Measurements from ENCODE around the gene ATXN10. TPM values are rescaled to one million over a fixed set of nuclear protein-coding genes. Genes with fewer than 3 reads are reported as not detected.

Gene ATXN10
- total and polyA plus RNA-seq, 10 of the 15 experiments (the other 5 are each of a cell fraction or from before 2014, with no cell fraction given): 29.2 to 249 (median 146) TPM

DNA sequence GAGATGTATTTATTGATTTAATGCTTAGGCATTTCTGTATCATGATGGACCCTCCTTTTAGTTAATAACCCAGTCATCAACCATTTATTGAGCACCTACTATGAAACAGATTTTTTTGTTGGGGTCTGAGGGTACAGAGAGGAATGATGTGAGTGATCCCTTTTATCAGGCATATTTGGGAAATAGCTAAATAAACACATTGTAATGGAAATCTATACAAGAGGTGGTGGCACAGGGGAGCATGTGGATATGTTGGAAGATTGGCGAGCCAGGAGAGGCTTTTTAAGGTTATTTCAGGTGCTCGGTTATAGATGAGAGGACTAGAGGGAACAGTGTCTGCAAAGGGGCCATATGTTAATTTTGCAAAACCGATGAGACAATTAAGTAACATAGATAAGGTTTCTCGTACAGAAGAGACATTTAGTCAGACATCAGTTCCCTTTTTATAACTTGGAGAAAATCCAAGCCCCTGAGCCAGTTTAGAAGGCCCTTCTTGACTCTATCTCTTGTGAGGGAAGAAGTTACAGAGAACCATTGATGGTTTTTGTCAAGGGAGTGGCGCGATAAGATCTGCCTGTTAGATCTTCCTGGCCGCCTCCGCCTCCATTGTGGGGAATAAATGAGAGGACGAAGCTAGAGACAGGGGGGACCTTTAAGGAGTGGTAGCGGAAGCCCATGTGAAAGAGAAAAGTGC lies 2.0 kb downstream of the ATXN10 start:
- ChIA-PET SMC1A (ENCODE audit: uncharacterized antibody, unreplicated experiment) (interaction anchor here (1.5 to 2.2 kb wide), 2 partner anchors 8 to 48 kb away, joined by 5 to 6 read pairs; no protein-coding TSS in a partner anchor), RAD21 (ENCODE audit: unreplicated experiment) (interaction anchor here (1.0 to 1.2 kb wide), 2 partner anchors 8 to 22 kb away, joined by 3 to 4 read pairs; no protein-coding TSS in a partner anchor), CTCF (interaction anchor here (0.6 to 1.2 kb wide), 2 partner anchors 10 to 189 kb away, joined by 3 to 4 read pairs; no protein-coding TSS in a partner anchor), POLR2A (no interaction called here)
- ATAC-seq: no peak
- no TSS peak for BruUV-seq (replicated peaks)
- Histone ChIP-seq H3K9ac (ENCODE audit: control insufficient read depth, insufficient read depth, low read length) (peak overlapping the region; percentile 97; the same call in 1 of the 2 replicates), H2AFZ (ENCODE audit: control insufficient read depth, low read depth, low read length) (no peak overlapping the region), H3K4me2 (ENCODE audit: control insufficient read depth, insufficient read depth) (peak overlapping the region; percentile 97), H3K36me3 (ENCODE audit: control insufficient read depth in 2 of 2, insufficient read depth in 2 of 2, low read length in 1 of 2) (peaks cover 0 to 8% of the 10 kb centered on the region in 2 experiments; a peak in 2 of 4 replicates), H4K20me1 (ENCODE audit: control insufficient read depth, insufficient read depth) (no peaks in the 10 kb centered on the region), H3K27ac (ENCODE audit: control insufficient read depth, insufficient read depth) (peak overlapping the region; percentile 92), H3K4me1 (ENCODE audit: control insufficient read depth, insufficient read depth, low read length) (peaks cover 22% of the 10 kb centered on the region; the same call in 1 of the 2 replicates), H3K4me3 (peak overlapping the region; percentile 96), H3K79me2 (ENCODE audit: control insufficient read depth, insufficient read depth, low read length) (peaks cover 69% of the 10 kb centered on the region), H3K9me3 (replicated peaks; ENCODE audit: control insufficient read depth, insufficient read depth, low read length) (no peaks in the 10 kb centered on the region; the same call in 1 of the 3 replicates), H3K27me3 (replicated peaks in 1 of 2; ENCODE audit: control insufficient read depth in 2 of 2, insufficient read depth in 2 of 2, low read length in 1 of 2) (no peaks in the 10 kb centered on the region)
- TF ChIP-seq IKZF2 (IDR thresholded peaks at IDR 0.05) (no peak), SREBF1 (IDR thresholded peaks at IDR 0.05; ENCODE audit: low read length) (no peak), SPI1 (IDR thresholded peaks at IDR 0.05; ENCODE audit: borderline replicate concordance, insufficient read depth, low read depth, low read length) (0 out of 2 replicates have a peak, but pooled peaks have one; percentile 45), RCOR1 (conservative IDR thresholded peaks at IDR 0.05; ENCODE audit: low read depth, low read length) (no peak), FOXM1 (IDR thresholded peaks at IDR 0.05; ENCODE audit: low read depth, low read length) (no peak), FOXK2 (IDR thresholded peaks at IDR 0.05) (no peak)
- TF ChIP-seq, protein P1, sequence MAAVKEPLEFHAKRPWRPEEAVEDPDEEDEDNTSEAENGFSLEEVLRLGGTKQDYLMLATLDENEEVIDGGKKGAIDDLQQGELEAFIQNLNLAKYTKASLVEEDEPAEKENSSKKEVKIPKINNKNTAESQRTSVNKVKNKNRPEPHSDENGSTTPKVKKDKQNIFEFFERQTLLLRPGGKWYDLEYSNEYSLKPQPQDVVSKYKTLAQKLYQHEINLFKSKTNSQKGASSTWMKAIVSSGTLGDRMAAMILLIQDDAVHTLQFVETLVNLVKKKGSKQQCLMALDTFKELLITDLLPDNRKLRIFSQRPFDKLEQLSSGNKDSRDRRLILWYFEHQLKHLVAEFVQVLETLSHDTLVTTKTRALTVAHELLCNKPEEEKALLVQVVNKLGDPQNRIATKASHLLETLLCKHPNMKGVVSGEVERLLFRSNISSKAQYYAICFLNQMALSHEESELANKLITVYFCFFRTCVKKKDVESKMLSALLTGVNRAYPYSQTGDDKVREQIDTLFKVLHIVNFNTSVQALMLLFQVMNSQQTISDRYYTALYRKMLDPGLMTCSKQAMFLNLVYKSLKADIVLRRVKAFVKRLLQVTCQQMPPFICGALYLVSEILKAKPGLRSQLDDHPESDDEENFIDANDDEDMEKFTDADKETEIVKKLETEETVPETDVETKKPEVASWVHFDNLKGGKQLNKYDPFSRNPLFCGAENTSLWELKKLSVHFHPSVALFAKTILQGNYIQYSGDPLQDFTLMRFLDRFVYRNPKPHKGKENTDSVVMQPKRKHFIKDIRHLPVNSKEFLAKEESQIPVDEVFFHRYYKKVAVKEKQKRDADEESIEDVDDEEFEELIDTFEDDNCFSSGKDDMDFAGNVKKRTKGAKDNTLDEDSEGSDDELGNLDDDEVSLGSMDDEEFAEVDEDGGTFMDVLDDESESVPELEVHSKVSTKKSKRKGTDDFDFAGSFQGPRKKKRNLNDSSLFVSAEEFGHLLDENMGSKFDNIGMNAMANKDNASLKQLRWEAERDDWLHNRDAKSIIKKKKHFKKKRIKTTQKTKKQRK (IDR thresholded peaks at IDR 0.05; ENCODE audit: low read depth, low read length): no peak
- in situ Hi-C loops (cut with MboI): no loop called here
- 83% methylated on average over 10 of the region's 10 CpGs for WGBS (ENCODE audit: insufficient coverage, insufficient replicate concordance, low lambda C conversion rate, missing lambda C conversion rate)
- intact Hi-C loops (cut with micrococcal nuclease; ENCODE audit: unreplicated experiment): loop anchor here (5.0 kb wide), 1 partner anchor 104 kb away; no protein-coding TSS in a partner anchor
- FAIRE-seq: no peak
- DNase-seq (ENCODE audit: low read depth, low spot score): no peak

Measured in GM12878 (cell line).